Vagina (tissue), 2 donors: ENCODE results near the gene EYA4.

ENCODE experiments used
- CTCF ChIP-seq, 3 experiments: fragments of 450-650 bp in 2 of 3; fragments of 200-600 bp in 1 of 3; sonication (generic) in 1 of 3; IDR thresholded peaks; one replicate each; pipeline ENCODE4 v1.5.1; 2017 to 2019; ENCODE audit warnings: antibody characterized with exemption in 3 of 3, mild to moderate bottlenecking in 2 of 3, moderate library complexity in 2 of 3
- POLR2A ChIP-seq, 2 donors: fragments of 450-650 bp; IDR thresholded peaks; one replicate each; pipeline ENCODE4 v1.6.1; 2017; ENCODE audit warnings: antibody characterized with exemption in 2 of 2, mild to moderate bottlenecking in 2 of 2, moderate library complexity in 2 of 2

GRCh38 chr6:133265066-133265465 lies 23.9 kb downstream of the EYA4 start:
- TF ChIP-seq POLR2A (IDR thresholded peaks at IDR 0.05): no peak
- no peak for TF ChIP-seq CTCF (IDR thresholded peaks at IDR 0.05)
